Hepatocyte (in vitro differentiated cells): ENCODE data around the gene NPAS2.

ENCODE experiments used
- CTCF ChIP-seq: fragments of 200-600 bp; sonication (generic); IDR thresholded peaks from 2 replicates; pipeline ENCODE4 v1.5.1; 2016; ENCODE audit warnings: antibody characterized with exemption, mild to moderate bottlenecking; ENCODE audit not compliant: poor library complexity
- EZH2 ChIP-seq: fragments of 200-600 bp; sonication (generic); IDR thresholded peaks from 2 replicates; pipeline ENCODE4 v1.6.1; 2016; ENCODE audit warnings: antibody characterized with exemption, mild to moderate bottlenecking, borderline replicate concordance

- TF ChIP-seq CTCF (no peak), EZH2 (no peak)
Observed at GRCh38 chr2:101037161-101037755, 217.3 kb downstream of the NPAS2 start.
